Activated CD4-positive, CD25-positive, alpha-beta regulatory T cell treated with anti-CD3 and anti-CD28 coated beads, Interleukin-2, amount 50 U/mL, for 72 hours (primary cell): ENCODE results near the gene YEATS4.
A peak's percentile ranks its signal among the peaks of the same experiment; 100 is the strongest.
"Not testable (repeated sequence)": the region's sequence is repeated elsewhere in the genome, so short reads cannot be mapped to it uniquely, and the experiment has no call there.

Experiments used
- DNase-seq: peaks from one replicate; pipeline ENCODE4 v3.0.0; 2021

The YEATS4 gene

DNA sequence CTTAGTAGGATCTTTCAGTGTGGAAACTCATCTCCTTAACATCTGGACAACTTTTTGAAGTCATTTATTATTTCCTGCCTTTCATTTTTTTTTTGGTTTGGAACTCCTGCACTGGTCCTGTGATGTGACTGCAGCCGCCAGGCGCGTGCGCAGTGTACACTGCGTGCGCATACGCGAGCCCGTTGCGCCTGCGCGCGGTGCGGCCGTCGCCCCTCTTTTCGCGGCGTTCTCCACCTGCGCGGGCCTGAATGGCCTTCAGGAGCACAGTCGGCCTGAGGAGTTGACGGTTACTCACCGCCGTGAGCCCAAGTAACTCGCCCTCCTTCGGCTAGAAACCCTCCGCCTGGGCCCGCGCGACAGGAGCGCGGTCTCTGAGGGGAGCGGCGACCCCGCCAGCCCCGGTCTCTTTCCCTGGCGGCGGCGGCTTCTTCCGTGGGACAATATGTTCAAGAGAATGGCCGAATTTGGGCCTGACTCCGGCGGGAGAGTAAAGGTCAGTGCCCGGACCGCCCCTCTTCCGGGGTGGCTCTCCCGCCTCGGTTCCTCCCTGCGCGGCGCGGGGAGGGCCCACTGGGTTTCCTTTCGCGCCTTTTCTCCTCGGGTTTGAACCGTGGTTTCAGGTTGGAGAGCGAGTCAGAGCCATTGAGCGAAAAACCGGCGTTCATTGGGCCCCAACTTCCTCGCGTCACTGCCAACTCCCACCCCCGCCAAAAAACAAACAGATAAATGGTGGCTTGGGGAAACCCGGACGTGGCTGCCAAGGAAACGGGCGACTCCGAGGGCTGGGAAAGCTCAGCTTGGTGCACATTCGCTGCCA is at the start of gene YEATS4:
Gene YEATS4 (plus strand): TSS at position 213 of the 817 bp plus-strand sequence. CDS start 230 bp downstream, at position 443.
- DNase-seq, result peak; percentile 86

DNA sequence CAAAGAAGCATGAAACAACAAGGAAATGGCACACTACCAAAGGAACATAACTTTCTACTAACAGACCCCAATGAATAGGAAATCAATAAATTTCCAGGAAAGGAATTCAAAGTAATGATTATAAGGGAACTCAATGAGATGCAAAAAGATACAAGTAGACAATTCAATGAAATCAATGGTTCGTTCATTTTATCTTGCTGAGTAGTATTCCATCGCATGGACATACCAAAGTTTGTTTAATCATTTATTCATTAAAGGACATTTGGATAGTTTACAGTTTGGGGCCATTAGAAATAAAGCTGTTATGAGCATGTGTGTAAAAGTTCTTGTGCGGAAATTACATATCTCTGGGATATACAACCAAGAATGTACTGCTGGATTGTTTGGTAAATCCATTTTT is 46.3 kb upstream of the YEATS4 start:
- DNase-seq, result no peak

DNA sequence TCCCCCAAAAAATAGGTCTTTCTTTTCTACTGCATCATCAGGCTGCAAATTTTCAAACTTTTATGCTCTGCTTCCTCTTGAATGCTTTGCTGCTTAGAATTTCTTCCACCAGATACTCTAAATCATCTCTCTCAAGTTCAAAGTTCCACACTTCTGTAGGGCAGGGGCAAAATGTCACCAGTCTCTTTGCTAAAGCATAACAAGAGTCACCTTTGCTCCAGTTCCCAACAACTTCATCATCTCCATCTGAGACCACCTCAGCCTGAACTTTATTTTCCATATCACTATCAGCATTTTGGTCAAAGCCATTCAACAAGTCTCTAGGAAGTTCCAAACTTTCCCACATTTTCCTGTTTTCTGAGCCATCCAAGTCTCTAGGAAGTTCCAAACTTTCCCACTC is 42.8 kb upstream of the YEATS4 start:
- not testable (repeated sequence) for DNase-seq

DNA sequence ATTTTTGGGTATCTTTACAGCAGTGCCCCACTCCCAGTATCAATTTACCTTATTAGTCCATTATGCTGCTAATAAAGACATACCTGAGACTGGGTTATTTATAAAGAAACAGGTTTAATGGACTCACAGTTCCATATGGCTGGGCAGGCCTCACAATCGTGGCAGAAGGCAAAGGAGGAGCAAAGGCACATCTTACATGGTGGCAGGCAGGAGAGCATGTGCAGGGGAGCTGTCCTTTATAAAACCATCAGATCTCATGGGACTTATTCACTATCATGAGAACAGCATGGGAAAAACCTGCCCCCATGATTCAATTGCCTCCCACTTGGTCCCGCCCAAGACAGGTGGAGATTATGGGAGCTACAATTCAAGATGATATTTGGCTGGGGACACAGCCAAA is 42.3 kb upstream of the YEATS4 start:
- not testable (repeated sequence) for DNase-seq

DNA sequence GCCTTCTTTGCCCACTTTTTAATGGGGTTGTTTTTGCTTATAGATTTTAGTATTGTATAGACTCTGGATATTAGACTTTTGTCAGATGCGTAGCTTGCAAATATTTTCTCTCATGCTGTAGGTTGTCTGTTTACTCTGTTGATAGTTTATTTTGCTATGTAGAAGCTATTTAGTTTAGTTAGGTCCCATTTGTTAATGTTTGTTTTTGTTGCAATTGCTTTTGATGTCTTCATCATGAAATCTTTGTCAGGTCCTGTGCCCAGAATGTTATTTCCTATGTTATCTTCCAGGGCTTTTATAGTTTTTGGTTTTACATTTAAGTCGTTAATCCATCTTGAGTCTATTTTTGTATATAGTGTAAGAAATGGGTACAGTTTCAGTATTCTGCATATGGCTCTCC is 41.3 kb upstream of the YEATS4 start:
- no peak for DNase-seq

DNA sequence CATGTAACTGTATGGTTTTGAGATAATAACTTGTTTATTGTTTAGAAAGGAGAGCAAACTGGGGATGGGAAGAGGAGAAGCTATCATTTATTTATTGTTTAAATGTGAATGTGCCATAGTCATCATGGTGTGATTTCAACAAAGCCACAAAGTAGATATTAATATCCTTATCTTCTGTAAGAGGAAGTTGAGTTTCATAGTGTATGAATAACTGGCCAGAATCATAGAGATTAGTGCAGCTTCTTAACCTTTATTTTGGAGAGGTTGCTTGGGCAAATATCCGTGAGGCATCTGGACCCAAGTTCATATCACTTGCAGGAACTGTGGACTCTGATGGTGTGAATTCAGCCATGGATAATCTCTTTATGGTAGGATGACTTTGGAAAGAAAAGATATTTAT is 38.2 kb upstream of the YEATS4 start:
- no peak for DNase-seq

DNA sequence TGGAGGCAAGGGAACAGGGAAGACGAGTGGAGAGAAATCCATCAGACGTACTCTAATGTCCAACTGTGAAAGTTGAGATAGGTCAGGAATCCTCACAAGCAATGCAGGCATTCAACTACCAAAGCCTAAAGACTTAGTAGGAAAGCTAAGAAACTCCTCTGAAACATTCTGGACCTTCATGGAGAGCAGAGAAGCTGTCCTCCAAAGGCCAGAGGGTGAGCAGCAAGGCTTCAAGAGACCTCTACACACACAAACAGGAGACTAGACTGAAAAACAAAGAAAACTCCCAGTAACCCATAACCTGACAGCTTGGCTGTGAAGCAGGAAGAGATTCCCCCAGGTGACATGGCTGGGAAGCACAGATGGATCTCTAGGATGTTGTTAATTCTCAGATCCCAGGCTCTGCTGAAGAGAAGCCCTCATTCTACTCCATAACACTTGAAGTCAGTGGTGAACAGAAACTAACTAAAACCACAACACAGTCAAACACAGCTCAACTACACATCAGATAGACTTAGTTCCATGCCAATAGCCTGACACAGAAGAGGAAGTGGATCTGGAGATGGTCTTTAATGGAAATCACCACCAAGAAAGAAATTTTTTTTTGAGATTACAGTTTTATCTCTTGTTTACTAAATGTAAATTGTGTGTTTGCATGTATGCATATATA is 34.6 kb upstream of the YEATS4 start:
- DNase-seq, result no peak

DNA sequence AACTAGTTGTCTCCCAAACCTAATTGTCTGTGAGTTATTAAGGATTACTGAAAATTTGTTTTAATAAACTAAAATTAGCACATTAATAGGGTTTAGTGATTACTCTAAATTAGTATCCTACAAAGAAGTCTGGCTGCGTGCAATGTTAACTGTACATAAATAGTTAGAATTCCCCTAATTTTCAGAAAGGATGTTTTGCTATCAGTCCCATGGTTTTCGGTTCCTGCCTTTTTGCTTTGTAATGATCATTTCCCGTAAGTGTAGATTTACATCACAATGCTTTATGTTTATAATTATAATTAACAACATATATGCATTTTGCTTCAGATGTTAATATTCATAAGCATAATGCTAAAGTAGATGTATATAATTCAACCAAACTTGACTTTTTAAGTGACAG is 31.1 kb upstream of the YEATS4 start:
- DNase-seq, result no peak

DNA sequence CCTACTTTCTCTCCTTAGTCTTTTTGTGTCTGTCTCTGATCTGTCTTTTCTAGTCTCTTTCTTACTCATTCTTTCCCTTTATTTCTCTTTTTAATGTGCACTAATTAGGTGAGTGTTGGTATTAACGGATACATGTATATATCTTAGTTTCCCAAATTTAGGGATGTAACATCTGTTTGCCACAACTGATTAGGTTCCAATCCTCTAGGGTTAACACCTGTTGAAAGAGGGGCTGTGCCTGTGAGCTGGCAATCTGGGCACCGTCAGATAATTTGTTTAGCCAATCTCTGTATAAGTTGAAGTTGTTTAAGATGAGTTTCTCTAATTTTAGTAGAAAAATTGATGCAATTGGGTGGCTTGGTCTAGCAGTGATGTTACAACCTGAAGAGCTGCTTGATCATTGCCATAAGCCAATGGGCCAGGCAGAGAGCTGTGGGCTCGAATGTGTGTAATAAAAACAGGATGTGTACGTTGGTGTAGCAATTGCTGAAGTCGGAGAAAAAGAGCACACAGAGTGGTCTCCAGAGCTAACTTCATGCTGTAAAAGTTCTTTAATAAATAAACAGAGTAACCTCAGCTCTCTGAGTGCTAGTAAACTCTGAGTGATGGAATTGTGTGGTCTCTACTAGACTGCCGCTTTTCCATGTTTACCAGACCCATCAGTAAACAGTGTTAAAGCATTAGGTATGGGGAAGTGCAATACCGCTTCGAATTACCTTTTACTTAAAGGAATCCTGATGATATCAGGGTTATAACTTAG is 29.7 kb upstream of the YEATS4 start:
- DNase-seq, result no peak

DNA sequence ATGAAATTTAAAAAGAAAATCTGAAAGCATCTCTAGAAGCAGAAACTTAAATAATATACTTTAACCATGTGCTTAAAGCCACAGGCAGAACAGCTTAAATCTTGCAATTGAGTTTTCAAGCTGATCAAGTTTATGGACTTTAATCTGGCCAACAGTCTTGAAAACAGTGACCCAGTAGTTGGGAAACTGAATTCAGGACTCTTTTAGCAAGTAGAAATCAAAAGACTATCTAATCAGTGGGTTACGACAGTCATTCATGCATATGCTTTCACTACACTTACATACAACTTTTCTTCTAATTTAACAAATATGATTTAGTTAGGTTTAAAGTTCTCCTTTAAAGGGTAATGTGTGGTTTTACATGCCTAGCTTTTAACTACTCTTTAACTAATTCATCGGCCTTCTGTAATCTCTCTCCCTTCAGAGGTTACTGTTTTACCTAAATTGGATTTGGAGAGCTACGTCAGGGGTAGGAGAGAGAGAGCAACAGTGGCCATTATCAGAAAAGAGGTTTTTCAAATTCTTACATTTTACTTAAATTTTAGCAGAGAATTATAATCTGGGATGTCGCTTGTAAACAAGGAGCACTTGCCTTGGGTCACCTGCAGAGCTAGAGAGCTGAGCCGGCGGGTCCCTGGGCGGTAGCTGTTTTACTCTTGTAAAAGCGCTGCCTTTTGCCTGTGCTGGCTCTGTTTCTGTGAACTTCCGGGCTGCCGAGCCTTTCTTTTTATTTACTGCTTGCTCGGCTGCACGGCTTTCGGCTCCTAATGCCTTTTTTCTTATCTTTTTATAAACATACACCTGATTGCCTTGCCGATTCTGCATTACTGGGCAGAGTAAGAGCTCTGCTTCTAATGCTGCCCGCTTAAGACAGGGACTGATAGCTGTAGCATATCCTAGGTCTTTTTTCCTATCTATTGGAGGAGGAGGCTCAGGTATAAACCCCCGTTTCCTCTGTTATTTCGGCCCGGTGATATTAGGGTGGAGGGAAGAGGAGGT is 28.8 kb upstream of the YEATS4 start:
- DNase-seq, result peak; percentile 64

DNA sequence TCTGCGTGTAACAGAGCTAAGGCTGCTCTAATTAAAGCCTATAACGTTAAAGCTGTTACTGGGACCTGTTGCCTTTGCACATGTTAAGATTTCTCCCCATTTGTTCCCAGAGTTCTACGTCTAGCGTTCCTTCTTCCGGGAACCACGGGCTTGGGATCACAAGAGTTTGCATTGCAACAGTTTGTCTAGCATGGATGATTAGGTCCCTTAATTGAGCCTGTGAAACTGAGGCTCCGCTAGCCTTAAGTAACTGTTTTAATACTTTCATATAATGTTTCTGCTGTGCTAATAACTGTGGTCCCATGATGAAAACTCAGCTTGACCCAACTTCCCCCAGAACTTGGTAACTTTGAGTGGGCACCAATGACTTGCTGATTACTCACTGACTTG is 28.0 kb upstream of the YEATS4 start:
- DNase-seq, result no peak

DNA sequence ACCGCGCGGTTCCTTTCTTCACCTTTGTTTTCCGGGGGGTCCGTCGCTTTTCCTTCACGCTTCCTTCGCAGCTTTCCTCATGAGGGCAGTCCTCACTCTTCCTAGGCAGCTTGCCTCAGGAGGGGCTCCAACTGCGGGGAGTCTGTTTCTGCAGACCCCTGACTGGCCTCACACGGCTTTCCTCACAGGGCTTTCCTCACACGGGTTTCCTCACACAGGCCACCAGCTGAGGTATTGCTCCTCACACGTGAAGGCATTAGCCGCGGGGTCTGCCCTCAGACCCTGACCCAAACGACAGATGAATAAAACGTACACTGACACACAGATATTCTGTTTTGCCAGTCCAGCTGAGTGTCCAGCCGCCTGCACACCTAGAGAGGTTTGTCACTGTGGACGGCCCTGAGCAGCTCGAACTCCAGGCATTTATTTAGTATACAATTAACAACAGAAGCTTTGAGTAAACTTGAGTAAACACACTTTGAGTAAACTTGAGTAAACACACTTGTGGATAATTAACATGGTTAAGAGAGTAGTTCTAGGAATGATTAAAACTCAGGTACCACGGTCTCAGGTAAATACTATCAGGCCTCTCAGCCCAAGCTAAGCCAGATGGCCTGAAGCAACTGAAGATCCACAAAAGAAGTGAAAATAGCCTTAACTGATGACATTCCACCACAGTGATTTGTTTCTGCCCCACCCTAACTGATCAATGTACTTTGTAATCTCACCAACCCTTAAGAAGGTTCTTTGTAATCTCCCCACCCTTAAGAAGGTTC is 27.4 kb upstream of the YEATS4 start:
- DNase-seq, result no peak

DNA sequence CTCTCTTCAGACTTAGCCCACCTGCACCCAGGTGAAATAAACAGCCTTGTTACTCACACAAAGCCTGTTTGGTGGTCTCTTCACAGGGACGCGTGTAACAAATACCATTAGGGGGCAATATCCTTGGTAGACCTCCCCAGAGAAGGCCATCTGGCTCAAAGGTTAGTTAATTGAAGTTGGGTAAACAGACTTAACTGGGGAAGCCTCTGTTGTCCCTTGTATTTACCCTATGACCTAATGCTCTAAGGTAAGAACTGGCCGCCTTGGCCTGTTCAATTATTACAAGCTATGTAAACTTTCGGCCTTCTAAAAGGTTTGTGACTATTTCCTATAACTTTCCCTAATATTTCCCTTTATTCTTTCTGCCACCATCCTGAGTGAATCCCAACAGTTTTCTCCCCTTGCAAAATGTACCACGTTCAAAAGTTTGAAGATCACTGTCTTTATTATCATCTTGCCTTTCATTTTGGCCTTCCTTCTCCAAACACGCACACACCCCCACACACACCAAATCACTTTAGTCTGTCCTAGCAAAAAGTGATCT is 26.7 kb upstream of the YEATS4 start:
- DNase-seq, result no peak

DNA sequence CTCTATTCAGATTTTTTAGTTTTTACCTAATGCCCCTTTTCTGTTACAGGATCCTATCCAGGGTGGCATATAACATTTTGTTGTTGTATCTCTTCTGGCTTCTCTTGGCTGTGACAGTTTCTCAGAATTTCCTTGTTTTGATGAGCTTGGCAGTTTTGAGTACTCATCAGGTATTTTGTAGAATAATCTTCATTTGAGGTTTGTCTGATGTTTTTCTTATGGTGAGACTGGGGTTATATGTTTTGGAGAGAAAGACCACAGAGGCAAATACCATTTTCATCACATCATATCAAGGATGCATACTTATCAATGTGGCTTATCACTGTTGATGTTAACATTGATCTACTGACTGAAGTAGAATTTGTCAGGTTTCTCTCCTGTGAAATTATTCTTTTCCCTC is 25.4 kb upstream of the YEATS4 start:
- no peak for DNase-seq

DNA sequence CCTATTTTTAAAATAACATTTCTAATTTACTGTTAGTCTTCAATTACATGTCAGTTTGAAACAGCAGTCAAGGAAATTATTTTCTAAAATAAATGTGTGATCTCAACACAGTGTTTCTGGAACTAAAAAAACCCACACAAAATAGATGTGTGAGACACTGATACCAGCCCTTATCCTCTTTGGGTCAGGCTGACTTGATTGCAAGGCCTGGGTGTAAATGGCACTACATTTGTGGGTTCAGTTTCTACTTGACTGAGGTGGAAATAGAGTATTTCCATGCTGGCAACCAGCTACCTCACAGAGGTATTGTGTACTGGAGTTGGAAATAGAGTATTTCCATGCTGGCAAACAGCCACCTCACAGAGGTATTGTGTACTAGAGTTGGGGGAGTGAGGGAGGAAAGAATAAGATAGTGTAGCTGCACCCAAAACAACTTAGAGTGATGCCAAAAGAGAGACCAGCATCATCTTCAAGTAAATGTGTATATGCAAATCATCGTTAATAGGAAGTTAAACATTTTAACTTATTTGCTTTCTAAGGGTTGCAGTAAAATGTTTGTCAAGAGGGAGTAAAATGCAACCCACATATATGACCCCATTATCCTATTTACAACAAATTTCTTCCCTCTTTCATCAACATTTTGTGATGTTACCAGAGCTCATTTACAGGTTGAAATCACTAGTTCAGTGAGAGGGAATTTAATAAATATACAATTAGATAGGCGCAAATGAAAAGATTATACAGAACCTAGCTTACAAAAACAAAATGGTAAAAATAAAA is 22.0 kb upstream of the YEATS4 start:
- no peak for DNase-seq

DNA sequence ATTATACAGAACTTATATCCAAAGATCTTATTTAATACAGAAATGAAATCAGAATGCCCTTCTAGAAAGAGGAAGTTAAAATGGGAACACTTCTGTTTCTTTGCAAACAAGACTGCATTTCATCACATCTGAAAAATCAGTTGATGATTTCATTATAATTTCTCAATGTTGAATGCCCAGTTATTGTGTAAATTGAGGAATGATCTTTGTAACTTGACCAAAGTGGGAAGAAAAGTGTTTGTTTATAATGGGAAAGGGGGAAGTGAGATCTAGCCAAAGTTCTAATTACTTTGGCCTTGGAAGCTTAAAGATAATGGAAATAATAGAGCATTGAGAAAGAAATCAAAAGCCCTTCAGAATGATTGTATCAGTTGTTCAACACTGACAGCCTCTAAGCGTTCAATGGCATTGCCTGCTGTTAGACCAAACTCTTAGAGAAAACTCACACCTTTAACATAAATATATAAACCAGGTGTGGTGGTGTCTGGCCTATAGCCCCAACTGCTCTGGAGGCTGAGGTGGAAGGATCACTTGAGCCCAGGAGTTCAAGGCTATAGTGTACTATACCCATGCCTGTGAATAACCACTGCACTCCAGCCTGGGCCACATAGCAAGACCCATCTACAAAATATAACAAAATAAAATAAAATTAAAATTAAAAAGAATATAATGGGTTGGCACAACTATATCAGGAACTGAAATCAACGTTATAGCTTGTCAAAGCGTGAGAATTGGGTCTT is 21.3 kb upstream of the YEATS4 start:
- DNase-seq, result no peak

DNA sequence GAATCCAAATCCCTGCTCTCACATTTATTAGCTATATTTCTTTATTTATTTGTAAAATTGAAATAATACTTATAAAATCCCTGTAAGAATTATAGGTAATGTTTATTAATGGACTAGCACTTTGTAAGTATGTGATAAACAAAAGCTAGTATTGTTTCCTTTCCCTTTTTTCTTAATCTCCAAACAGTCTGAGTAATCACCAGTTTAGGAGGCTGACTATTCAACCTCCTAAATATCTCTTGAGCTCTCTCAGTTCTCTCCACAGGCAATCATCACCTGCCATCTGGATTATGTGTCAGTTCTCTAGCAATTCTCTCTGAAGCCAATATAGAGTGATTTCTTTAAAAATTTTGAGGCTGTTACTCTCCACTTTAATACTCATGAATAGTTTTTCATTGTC is 20.6 kb upstream of the YEATS4 start:
- no peak for DNase-seq

DNA sequence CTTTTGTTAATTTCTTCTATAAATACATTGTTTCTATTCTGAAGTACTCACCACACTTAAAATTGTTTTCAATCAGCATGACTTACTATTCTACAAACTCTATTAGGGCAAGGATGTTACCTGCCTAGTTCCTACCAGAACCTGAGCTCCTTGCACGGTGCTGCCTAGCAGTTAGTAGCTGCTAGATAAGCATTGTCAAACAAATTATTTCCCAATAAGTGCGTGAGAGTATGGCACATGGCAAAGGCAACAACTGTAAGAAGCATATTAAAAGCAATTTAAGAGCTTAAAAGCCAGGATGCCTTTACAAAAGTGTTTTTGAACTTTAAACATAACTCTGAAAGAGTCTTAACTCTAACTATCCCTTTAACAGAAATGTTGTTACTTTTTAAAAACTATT is 19.5 kb upstream of the YEATS4 start:
- no peak for DNase-seq

DNA sequence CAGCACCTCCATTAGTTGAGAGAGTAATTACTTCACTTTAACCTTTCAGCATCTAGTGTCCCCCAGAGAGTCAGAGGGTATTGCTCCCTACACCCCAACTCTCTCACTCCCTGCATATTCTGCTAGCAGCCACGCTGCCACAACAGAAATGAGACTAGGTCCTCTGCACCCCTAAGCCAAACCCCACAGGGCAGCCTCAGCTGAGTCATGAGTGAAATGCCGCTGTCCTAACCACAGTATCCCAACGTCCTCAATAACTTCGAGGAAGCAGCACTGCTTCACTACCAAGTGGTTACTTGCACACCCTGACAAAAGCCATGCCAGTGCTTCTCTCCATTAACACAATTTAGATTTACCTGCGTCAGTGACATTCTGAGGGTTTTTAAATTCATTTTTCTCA is 18.2 kb upstream of the YEATS4 start:
- DNase-seq, result no peak

DNA sequence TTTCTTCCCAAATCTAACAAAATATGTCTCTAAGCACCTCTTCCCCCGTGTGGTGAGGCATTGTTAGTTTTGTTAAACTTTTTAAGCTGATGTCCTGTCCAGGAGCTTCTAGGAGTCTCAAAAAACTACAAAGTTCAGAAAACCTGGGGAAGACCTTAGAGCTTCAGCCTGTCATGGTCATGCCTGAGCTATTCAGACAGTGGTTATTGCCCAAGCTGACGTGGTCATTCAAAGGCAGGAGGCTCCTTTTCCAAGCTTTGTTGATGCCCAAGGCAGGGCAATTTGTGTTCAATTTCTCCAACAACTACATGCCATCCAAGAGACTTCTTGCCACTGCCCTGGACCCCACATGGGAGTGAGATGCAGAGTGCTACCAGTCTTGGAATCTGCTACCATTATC is 17.1 kb upstream of the YEATS4 start:
- DNase-seq, result no peak
